Measurements from ENCODE around the gene TSPAN15.
A peak's percentile ranks its signal among the peaks of the same experiment; 100 is the strongest.

Gene TSPAN15

GRCh38 chr10:69415049-69415448, 36.2 kb upstream of the TSPAN15 start:
- in situ Hi-C loops (cut with MboI; ENCODE audit: low pct_unique_long_range_greater_than_20kb, low sequenced_read_pairs) = loop anchor here (10.0 kb wide), 1 partner anchor 220 kb away; the partner anchor contains the start of gene FAM241B

DNA sequence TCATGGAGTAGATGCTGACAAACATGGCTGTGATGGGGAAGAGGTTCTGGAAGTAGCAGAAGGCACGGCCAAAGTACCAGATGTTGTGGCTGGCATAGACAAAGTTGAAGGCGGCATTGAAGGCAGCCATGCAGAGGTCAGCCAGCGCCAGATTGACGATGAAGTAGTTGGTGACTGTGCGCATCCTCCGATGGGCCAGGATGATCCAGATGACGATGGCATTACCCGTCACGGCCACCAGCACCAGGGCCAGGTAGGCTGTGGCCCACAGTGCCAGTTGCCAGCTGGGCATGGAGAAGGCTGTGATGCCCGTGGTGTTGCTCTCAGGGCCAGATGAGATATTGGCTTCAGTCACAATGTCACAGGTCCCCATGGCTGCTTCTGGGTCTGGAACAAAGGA, 35.3 kb upstream of the TSPAN15 start:
- DNase-seq = no peak
- in situ Hi-C loops (cut with MboI; ENCODE audit: low pct_unique_long_range_greater_than_20kb, low sequenced_read_pairs) = loop anchor here (10.0 kb wide), 1 partner anchor 219 kb away; the partner anchor contains the start of gene FAM241B

More at GRCh38 chr10:69415049-69415448, 36.2 kb upstream of the TSPAN15 start:
- no peak for DNase-seq

DNA sequence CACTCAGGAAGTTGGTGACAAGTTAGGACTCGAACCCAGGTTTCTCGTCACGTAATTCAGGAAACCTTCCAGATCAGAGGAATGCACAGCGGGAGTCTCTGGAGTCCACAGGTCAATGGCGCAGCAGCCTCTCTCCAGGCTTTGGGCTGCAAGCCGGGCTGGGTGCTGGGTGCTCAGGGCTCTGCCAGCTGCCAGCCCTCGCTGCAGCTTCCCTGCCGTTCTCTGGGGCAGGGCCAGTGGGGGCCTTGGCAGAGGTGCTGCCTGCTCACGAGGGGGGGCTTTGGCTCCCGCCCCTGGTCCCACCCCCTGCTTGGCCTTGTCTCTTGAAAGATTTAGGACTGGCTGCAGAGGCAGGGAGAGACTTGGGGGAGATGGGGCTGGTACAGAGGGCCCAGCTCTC, 34.6 kb upstream of the TSPAN15 start, which contains the start of gene TACR2:
TSS of gene TACR2 (minus strand) at position 224 of the 400 bp plus-strand sequence. CDS start 595 bp downstream, outside the sequence.
- no peak for DNase-seq
- in situ Hi-C loops (cut with MboI; ENCODE audit: low pct_unique_long_range_greater_than_20kb, low sequenced_read_pairs) = loop anchor here (10.0 kb wide), 1 partner anchor 218 kb away; the partner anchor contains the start of gene FAM241B

- in situ Hi-C loops (cut with MboI; ENCODE audit: low pct_unique_long_range_greater_than_20kb, low sequenced_read_pairs) = loop anchor here (10.0 kb wide), 1 partner anchor 217 kb away; the partner anchor contains the start of gene FAM241B
- no peak for DNase-seq
Observed at GRCh38 chr10:69417542-69417941, 33.7 kb upstream of the TSPAN15 start.

DNA sequence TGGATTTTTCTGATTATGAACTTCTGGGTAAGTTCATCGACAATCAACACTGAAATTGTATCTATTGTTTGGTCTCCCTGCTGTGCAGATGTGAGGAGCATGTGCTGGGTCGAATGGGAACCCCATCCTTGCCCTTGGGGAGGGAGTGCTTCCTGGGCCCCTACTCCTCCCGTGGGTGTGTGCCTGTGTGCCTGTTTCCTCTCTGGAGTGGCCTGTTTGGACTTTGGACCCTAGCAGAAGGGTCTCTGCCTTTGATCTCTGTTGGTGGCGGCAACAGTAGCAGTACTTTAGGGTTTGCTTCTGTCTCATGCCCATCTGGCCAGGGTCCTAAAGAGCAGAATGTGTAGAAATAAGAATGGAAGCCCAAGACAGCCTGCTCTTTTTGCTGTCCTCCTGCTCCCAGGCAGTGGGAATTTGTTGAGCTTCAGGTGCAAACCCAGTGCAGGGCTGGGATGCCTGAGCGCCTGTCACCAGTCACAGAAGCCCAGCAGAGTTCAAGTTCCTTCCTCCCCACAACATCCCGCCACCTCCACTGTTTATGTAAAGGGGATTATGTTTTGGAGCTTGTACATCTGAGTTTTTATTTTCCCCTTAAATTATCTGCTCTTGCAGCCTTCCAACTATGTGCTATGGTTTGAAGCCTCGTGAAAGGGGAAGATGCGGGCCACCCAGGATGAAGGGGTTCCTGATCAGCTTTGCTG, 33.1 kb upstream of the TSPAN15 start:
- in situ Hi-C loops (cut with MboI; ENCODE audit: low pct_unique_long_range_greater_than_20kb, low sequenced_read_pairs) = loop anchor here (10.0 kb wide), 1 partner anchor 217 kb away; the partner anchor contains the start of gene FAM241B
- DNase-seq = no peak

GRCh38 chr10:69419096-69419743, 32.0 kb upstream of the TSPAN15 start:
- in situ Hi-C loops (cut with MboI; ENCODE audit: low pct_unique_long_range_greater_than_20kb, low sequenced_read_pairs) = loop anchor here (10.0 kb wide), 1 partner anchor 216 kb away; the partner anchor contains the start of gene FAM241B

DNA sequence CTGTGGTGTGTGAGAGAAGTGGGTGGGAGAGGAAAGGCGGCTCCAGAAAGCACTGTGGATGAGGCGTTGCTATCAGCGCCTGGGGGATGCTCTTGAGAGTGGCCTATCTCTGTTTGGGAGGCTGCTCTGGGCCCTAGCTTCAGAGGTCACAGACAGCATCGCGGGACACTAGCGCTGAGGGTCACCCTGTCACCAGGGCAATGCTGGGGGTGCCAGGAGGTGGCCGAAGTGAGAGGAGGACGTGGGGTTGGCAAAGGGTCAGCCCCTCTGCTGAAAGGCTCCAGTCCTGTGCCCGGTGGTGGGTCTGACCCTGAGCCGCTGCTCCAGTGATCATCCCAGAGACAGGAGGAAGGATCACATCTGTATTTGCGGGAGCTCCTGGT, 31.5 kb upstream of the TSPAN15 start:
- no peak for DNase-seq
- in situ Hi-C loops (cut with MboI; ENCODE audit: low pct_unique_long_range_greater_than_20kb, low sequenced_read_pairs) = loop anchor here (10.0 kb wide), 1 partner anchor 215 kb away; the partner anchor contains the start of gene FAM241B

More at GRCh38 chr10:69419096-69419743, 32.0 kb upstream of the TSPAN15 start:
- no peak for DNase-seq

DNA sequence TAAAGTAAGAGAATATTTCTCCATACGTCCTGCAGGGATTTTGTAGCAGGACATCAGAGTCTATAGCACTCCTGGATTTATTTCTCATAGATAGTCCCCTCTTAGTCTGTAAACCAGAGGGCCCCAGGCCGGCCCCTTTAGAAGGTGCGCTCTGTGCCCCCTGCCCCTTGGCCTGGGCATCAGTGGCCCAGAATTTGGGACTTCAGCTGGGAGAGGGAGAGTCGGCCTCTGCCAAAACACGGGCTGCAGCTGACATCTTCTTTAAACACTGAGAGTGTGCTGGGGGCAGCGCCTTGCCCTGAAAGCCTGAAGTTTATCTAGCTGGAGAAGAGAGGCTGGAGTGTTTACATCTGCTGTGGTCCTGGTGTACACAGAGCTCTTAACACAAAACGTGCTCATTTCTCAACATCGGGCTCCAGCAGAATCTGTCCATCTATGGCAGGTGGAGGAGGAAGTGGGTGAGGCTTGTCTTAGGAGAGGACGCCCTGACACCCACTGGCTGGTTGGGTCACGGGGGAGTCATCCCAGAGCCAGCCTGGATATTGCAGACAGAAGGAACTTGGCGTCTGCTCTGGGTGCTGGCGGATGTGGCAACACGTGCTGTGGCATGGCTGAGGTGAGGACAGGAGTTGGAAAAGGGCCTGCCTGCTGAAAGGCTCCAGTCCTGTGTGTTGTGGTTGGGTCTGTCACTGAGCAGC, 29.5 kb upstream of the TSPAN15 start:
- in situ Hi-C loops (cut with MboI; ENCODE audit: low pct_unique_long_range_greater_than_20kb, low sequenced_read_pairs) = no loop called here
- DNase-seq = peak; percentile 53

DNA sequence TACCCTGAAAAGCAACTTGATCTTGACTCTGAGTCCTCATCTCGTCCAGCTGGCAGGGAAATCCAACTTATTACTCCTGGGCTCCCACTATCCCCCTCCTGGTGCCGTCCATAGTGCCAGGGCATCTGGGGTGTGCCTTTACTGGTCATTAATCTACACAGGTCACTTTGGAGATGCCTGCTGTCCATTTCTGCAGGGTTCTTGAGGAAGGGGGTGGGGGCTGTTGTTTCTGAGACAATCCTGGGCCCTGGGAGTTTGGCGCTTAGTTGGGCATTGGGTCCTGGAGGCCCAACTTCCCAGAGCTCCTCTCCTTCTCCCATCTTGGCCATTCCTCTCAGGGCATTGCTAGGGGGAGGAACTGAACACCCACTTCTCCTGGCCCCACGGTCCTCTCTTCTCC, 28.6 kb upstream of the TSPAN15 start:
- DNase-seq = no peak
- in situ Hi-C loops (cut with MboI; ENCODE audit: low pct_unique_long_range_greater_than_20kb, low sequenced_read_pairs) = no loop called here

GRCh38 chr10:69425041-69425440, 26.2 kb upstream of the TSPAN15 start:
- in situ Hi-C loops (cut with MboI; ENCODE audit: low pct_unique_long_range_greater_than_20kb, low sequenced_read_pairs) = no loop called here
- DNase-seq = no peak

- in situ Hi-C loops (cut with MboI; ENCODE audit: low pct_unique_long_range_greater_than_20kb, low sequenced_read_pairs) = no loop called here
- DNase-seq = no peak
Observed at GRCh38 chr10:69425511-69426298, 25.6 kb upstream of the TSPAN15 start.

GRCh38 chr10:69426376-69426727, 24.9 kb upstream of the TSPAN15 start:
- DNase-seq = no peak
- in situ Hi-C loops (cut with MboI; ENCODE audit: low pct_unique_long_range_greater_than_20kb, low sequenced_read_pairs) = no loop called here

GRCh38 chr10:69428165-69428564, 23.1 kb upstream of the TSPAN15 start:
- in situ Hi-C loops (cut with MboI; ENCODE audit: low pct_unique_long_range_greater_than_20kb, low sequenced_read_pairs) = no loop called here
- no peak for DNase-seq

- in situ Hi-C loops (cut with MboI; ENCODE audit: low pct_unique_long_range_greater_than_20kb, low sequenced_read_pairs) = loop anchor here (10.0 kb wide), 1 partner anchor 71 kb away; no protein-coding TSS in a partner anchor
- DNase-seq = no peak
Observed at GRCh38 chr10:69434169-69434568, 17.1 kb upstream of the TSPAN15 start.

GRCh38 chr10:69434926-69435325, 16.3 kb upstream of the TSPAN15 start:
- DNase-seq = no peak
- in situ Hi-C loops (cut with MboI; ENCODE audit: low pct_unique_long_range_greater_than_20kb, low sequenced_read_pairs) = loop anchor here (10.0 kb wide), 1 partner anchor 70 kb away; no protein-coding TSS in a partner anchor

DNA sequence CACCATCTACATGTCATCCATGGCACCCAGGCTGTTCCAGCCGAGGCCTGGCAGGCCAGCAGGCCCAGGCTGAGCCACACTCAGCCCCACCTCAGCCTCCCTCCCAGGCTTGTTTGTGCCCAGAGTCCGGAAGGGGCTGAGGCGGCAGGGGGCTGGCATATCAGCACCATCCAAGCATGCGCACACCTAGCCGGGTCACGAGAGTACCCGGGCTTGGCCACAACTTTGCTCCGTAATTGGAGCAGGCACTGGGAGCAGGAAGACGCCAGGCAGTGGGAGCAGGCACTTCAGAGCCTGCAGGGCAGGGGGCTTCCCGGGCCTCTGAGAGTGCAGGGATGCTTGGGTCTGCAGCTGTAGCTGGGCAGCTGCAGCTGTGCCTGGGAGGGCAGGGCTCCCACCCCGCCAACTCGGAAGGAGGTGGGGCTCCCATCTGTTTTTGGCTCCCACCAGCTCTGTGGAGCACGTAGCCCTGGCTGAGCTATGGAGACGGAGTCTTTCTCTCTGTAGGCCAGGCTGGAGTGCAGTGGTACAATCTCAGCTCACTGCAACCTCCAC, 15.2 kb upstream of the TSPAN15 start:
- in situ Hi-C loops (cut with MboI; ENCODE audit: low pct_unique_long_range_greater_than_20kb, low sequenced_read_pairs) = loop anchor here (10.0 kb wide), 1 partner anchor 69 kb away; no protein-coding TSS in a partner anchor
- DNase-seq = no peak

GRCh38 chr10:69437321-69438259, 13.7 kb upstream of the TSPAN15 start:
- no peak for DNase-seq
- in situ Hi-C loops (cut with MboI; ENCODE audit: low pct_unique_long_range_greater_than_20kb, low sequenced_read_pairs) = loop anchor here (10.0 kb wide), 1 partner anchor 67 kb away; no protein-coding TSS in a partner anchor

All from KBM-7 (cell line).